ENCODE measurements around the gene OR12D1. TPM values are rescaled to one million over a fixed set of nuclear protein-coding genes. Genes with fewer than 3 reads are reported as not detected.

The OR12D1 gene
- total RNA-seq (not detected), polyA plus RNA-seq (not detected)
- long read RNA-seq, donor 1 = 0 reads
- long read RNA-seq, donor 2 = 0 reads

GRCh38 chr6:29414588-29414987 lies at the start of gene OR12D1:
Gene OR12D1, plus strand, starts transcription at chr6:29414928.
- ATAC-seq (ENCODE audit: low FRiP score) = no peak
- intact Hi-C loops (cut with DNase I) = no loop called here

DNA sequence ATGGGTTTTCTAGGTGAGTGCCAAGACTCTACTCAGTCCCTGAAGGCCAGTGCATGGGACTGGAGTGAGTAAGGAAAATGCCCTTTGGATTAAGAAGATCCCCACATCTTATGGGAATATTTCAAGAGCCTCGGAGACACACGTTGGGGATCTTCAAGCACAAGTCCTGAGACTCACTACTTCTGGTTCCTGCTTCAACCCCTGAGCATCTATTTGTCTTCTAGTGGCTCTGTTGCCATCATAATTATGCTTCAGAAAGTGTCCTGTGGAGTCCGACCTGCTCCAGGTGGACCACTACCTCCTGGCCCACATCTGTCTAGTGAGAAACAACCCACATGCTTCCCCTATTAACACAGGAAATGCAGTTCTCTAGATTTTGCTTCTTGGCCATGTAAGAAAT lies 46.0 kb upstream of the OR12D1 start, which contains the start of gene OR5V1:
Gene OR5V1, minus strand, starts transcription at position 101 of the 400 bp plus-strand sequence. CDS start 12,670 bp downstream, outside the sequence.
- no peak for ATAC-seq (ENCODE audit: low FRiP score)
- Histone ChIP-seq H3K36me3 (ENCODE audit: control insufficient read depth in 1 of 2, insufficient read depth in 2 of 2, low read length in 1 of 2) (no peaks in the 10 kb centered on the region), H3K27me3 (ENCODE audit: control insufficient read depth in 1 of 2, insufficient read depth in 2 of 2, low read length in 1 of 2) (no peaks in the 10 kb centered on the region), H3K4me3 (ENCODE audit: low read length in 2 of 2) (no peak within 1 kb of the TSS), H3K9me3 (ENCODE audit: control insufficient read depth, low read length) (no peaks in the 10 kb centered on the region), H3K27ac (ENCODE audit: low read depth in 1 of 2, low read length in 2 of 2) (no peak within 1 kb of the TSS), H3K4me1 (ENCODE audit: control insufficient read depth in 1 of 2, insufficient read depth in 2 of 2, low read length in 2 of 2) (no peaks in the 10 kb centered on the region)
- intact Hi-C loops (cut with DNase I) = no loop called here
- DNase-seq = no peak
- 74 to 75% methylated on average over 3 of the region's 3 CpGs for WGBS, 2 donors

More at GRCh38 chr6:29414588-29414987, at the start of gene OR12D1:
- Histone ChIP-seq H3K27me3 (ENCODE audit: control insufficient read depth in 1 of 2, insufficient read depth in 2 of 2, low read length in 1 of 2) (no peaks in the 10 kb centered on the region), H3K4me1 (ENCODE audit: control insufficient read depth in 1 of 2, insufficient read depth in 2 of 2, low read length in 2 of 2) (no peaks in the 10 kb centered on the region), H3K9me3 (ENCODE audit: control insufficient read depth, low read length) (no peaks in the 10 kb centered on the region), H3K36me3 (ENCODE audit: control insufficient read depth in 1 of 2, insufficient read depth in 2 of 2, low read length in 1 of 2) (no peaks in the 10 kb centered on the region), H3K27ac (ENCODE audit: low read depth in 1 of 2, low read length in 2 of 2) (no peak within 1 kb of the TSS), H3K4me3 (ENCODE audit: low read length in 2 of 2) (no peak within 1 kb of the TSS)
- DNase-seq = no peak

DNA sequence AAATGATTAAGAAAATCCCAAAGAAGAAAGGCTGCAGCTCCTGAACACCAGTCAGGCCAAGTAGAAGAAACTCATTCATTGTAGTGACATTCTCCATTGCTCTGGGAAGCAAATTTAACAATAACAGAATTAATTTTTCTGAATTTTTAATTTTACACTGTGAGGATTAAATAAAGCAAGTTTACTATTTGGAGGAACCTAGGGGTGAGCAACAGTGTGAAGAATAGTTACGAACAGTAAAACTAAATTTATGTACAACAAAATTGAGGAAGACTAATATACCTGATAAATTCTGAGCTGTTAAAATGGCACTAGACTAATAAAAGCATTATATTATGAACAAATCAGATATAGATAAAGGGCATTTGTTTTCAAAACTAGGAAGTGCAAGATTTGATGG lies 39.5 kb upstream of the OR12D1 start, which contains the start of gene OR12D3:
Gene OR12D3, minus strand, starts transcription at position 101 of the 400 bp plus-strand sequence. Its CDS starts 4 bp downstream, at position 97.
- no peaks in the 10 kb centered on the region for H3K9me3 ChIP-seq (ENCODE audit: control insufficient read depth, low read length)
- no peak for DNase-seq
- WGBS, 2 donors = 87% methylated on average over 1 of the region's 1 CpG
- H3K27ac ChIP-seq (ENCODE audit: low read depth in 1 of 2, low read length in 2 of 2) = no peak within 1 kb of the TSS
- intact Hi-C loops (cut with DNase I) = no loop called here
- H3K36me3 ChIP-seq (ENCODE audit: control insufficient read depth in 1 of 2, insufficient read depth in 2 of 2, low read length in 1 of 2) = no peaks in the 10 kb centered on the region
- H3K4me3 ChIP-seq (ENCODE audit: low read length in 2 of 2) = no peak within 1 kb of the TSS
- no peaks in the 10 kb centered on the region for H3K27me3 ChIP-seq (ENCODE audit: control insufficient read depth in 1 of 2, insufficient read depth in 2 of 2, low read length in 1 of 2)
- H3K4me1 ChIP-seq (ENCODE audit: control insufficient read depth in 1 of 2, insufficient read depth in 2 of 2, low read length in 2 of 2) = no peaks in the 10 kb centered on the region
- no peak for ATAC-seq (ENCODE audit: low FRiP score)

DNA sequence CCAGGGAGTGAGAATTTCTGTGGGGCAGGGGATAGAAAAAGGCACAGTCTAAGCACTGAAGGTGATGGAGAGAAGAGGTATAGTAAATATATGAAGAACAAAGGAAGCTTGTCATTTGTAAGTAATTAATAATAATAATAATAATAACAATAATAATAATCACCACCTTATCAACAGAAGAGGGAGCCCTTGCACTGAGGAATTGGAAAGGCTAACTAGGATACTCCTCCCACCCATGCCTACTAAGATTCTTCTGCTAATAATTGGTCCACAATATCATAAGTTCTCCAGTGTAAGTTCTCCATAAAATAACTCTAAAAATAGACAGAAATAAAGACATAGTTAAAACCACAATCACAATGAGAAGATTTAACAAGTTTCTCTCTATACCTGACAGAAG lies 38.7 kb upstream of the OR12D1 start:
- Histone ChIP-seq H3K36me3 (ENCODE audit: control insufficient read depth in 1 of 2, insufficient read depth in 2 of 2, low read length in 1 of 2) (no peaks in the 10 kb centered on the region), H3K27me3 (ENCODE audit: control insufficient read depth in 1 of 2, insufficient read depth in 2 of 2, low read length in 1 of 2) (no peaks in the 10 kb centered on the region), H3K4me3 (ENCODE audit: low read length in 2 of 2) (no peak overlapping the region), H3K27ac (ENCODE audit: low read depth in 1 of 2, low read length in 2 of 2) (no peak overlapping the region), H3K4me1 (ENCODE audit: control insufficient read depth in 1 of 2, insufficient read depth in 2 of 2, low read length in 2 of 2) (no peaks in the 10 kb centered on the region), H3K9me3 (ENCODE audit: control insufficient read depth, low read length) (no peaks in the 10 kb centered on the region)
- ATAC-seq (ENCODE audit: low FRiP score) (no peak), DNase-seq (no peak)
- intact Hi-C loops (cut with DNase I) = no loop called here

GRCh38 chr6:29388533-29388932 lies 26.2 kb upstream of the OR12D1 start:
- intact Hi-C loops (cut with DNase I) = no loop called here
- WGBS, 2 donors = 32 to 49% methylated on average over 4 of the region's 4 CpGs
- H3K27ac ChIP-seq (ENCODE audit: low read depth in 1 of 2, low read length in 2 of 2) = no peak overlapping the region

GRCh38 chr6:29395331-29395730 lies 19.4 kb upstream of the OR12D1 start, which contains the start of gene OR12D2:
Gene OR12D2, plus strand, starts transcription at chr6:29395631. Its CDS starts 1,069 bp downstream, at chr6:29396700.
- intact Hi-C loops (cut with DNase I) = no loop called here
- Histone ChIP-seq H3K4me1 (ENCODE audit: control insufficient read depth in 1 of 2, insufficient read depth in 2 of 2, low read length in 2 of 2) (no peaks in the 10 kb centered on the region), H3K27me3 (ENCODE audit: control insufficient read depth in 1 of 2, insufficient read depth in 2 of 2, low read length in 1 of 2) (no peaks in the 10 kb centered on the region), H3K4me3 (ENCODE audit: low read length in 2 of 2) (no peak within 1 kb of the TSS), H3K9me3 (ENCODE audit: control insufficient read depth, low read length) (no peaks in the 10 kb centered on the region), H3K27ac (ENCODE audit: low read depth in 1 of 2, low read length in 2 of 2) (no peak within 1 kb of the TSS), H3K36me3 (ENCODE audit: control insufficient read depth in 1 of 2, insufficient read depth in 2 of 2, low read length in 1 of 2) (no peaks in the 10 kb centered on the region)
- ATAC-seq (ENCODE audit: low FRiP score) (no peak), DNase-seq (no peak)

More at GRCh38 chr6:29388533-29388932, 26.2 kb upstream of the OR12D1 start:
- ATAC-seq (ENCODE audit: low FRiP score) (no peak), DNase-seq (no peak)
- H3K9me3 ChIP-seq (ENCODE audit: control insufficient read depth, low read length) = no peaks in the 10 kb centered on the region
- H3K4me1 ChIP-seq (ENCODE audit: control insufficient read depth in 1 of 2, insufficient read depth in 2 of 2, low read length in 2 of 2) = no peaks in the 10 kb centered on the region
- no peaks in the 10 kb centered on the region for H3K36me3 ChIP-seq (ENCODE audit: control insufficient read depth in 1 of 2, insufficient read depth in 2 of 2, low read length in 1 of 2)
- H3K27me3 ChIP-seq (ENCODE audit: control insufficient read depth in 1 of 2, insufficient read depth in 2 of 2, low read length in 1 of 2) = no peaks in the 10 kb centered on the region
- H3K4me3 ChIP-seq (ENCODE audit: low read length in 2 of 2) = no peak overlapping the region

GRCh38 chr6:29399525-29399924 lies 15.2 kb upstream of the OR12D1 start:
- intact Hi-C loops (cut with DNase I) = no loop called here
- H3K27me3 ChIP-seq (ENCODE audit: control insufficient read depth in 1 of 2, insufficient read depth in 2 of 2, low read length in 1 of 2) = no peaks in the 10 kb centered on the region
- H3K4me3 ChIP-seq (ENCODE audit: low read length in 2 of 2) = no peak overlapping the region
- DNase-seq = no peak
- ATAC-seq (ENCODE audit: low FRiP score) = no peak
- WGBS, 2 donors = 53 to 68% methylated on average over 2 of the region's 2 CpGs
- H3K4me1 ChIP-seq (ENCODE audit: control insufficient read depth in 1 of 2, insufficient read depth in 2 of 2, low read length in 2 of 2) = no peaks in the 10 kb centered on the region
- H3K9me3 ChIP-seq (ENCODE audit: control insufficient read depth, low read length) = no peaks in the 10 kb centered on the region
- H3K36me3 ChIP-seq (ENCODE audit: control insufficient read depth in 1 of 2, insufficient read depth in 2 of 2, low read length in 1 of 2) = no peaks in the 10 kb centered on the region
- H3K27ac ChIP-seq (ENCODE audit: low read depth in 1 of 2, low read length in 2 of 2) = no peak overlapping the region

DNA sequence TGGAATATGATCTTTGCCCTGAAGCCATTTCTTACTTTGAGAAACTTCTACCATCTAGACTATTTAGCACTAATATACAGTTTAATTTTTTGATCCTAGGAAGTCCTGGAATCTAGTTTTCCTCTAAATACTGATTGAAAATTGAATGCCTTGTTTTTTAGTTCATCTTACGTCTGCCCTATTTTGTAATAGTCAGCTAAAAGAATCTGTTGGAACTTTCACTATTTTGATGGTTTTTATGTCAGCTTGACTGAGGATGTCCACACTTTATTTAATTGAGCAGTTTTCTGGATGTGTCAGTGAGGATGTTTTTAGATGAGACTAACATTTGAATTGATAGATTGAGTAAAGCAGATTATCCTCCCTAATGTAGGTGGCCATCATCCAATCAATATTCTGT lies 10.9 kb upstream of the OR12D1 start:
- no peak for ATAC-seq (ENCODE audit: low FRiP score)
- Histone ChIP-seq H3K27me3 (ENCODE audit: control insufficient read depth in 1 of 2, insufficient read depth in 2 of 2, low read length in 1 of 2) (no peaks in the 10 kb centered on the region), H3K9me3 (ENCODE audit: control insufficient read depth, low read length) (no peaks in the 10 kb centered on the region), H3K4me1 (ENCODE audit: control insufficient read depth in 1 of 2, insufficient read depth in 2 of 2, low read length in 2 of 2) (no peaks in the 10 kb centered on the region), H3K4me3 (ENCODE audit: low read length in 2 of 2) (no peak overlapping the region), H3K27ac (ENCODE audit: low read depth in 1 of 2, low read length in 2 of 2) (no peak overlapping the region), H3K36me3 (ENCODE audit: control insufficient read depth in 1 of 2, insufficient read depth in 2 of 2, low read length in 1 of 2) (no peaks in the 10 kb centered on the region)
- intact Hi-C loops (cut with DNase I) = no loop called here
- DNase-seq = no peak
- 86 to 98% methylated on average over 1 of the region's 1 CpG for WGBS, 2 donors

- no peak for DNase-seq
These were observed 4.8 kb downstream of the OR12D1 start for GRCh38 chr6:29419516-29419915.

More at GRCh38 chr6:29419516-29419915, 4.8 kb downstream of the OR12D1 start:
- H3K36me3 ChIP-seq (ENCODE audit: control insufficient read depth in 1 of 2, insufficient read depth in 2 of 2, low read length in 1 of 2) = no peaks in the 10 kb centered on the region
- no peaks in the 10 kb centered on the region for H3K4me1 ChIP-seq (ENCODE audit: control insufficient read depth in 1 of 2, insufficient read depth in 2 of 2, low read length in 2 of 2)
- no peak overlapping the region for H3K27ac ChIP-seq (ENCODE audit: low read depth in 1 of 2, low read length in 2 of 2)
- H3K4me3 ChIP-seq (ENCODE audit: low read length in 2 of 2) = no peak overlapping the region
- H3K27me3 ChIP-seq (ENCODE audit: control insufficient read depth in 1 of 2, insufficient read depth in 2 of 2, low read length in 1 of 2) = no peaks in the 10 kb centered on the region
- ATAC-seq (ENCODE audit: low FRiP score) = no peak
- WGBS, 2 donors = 49 to 58% methylated on average over 3 of the region's 3 CpGs
- no peaks in the 10 kb centered on the region for H3K9me3 ChIP-seq (ENCODE audit: control insufficient read depth, low read length)
- intact Hi-C loops (cut with DNase I) = no loop called here

All from aorta (tissue), 5 donors.